ENCODE data around the gene GGPS1. TPM values are rescaled to one million over a fixed set of nuclear protein-coding genes. Genes with fewer than 3 reads are reported as not detected.

GGPS1 gene
- total RNA-seq, 1 experiment from 2014 or later, result 17.4 TPM

DNA sequence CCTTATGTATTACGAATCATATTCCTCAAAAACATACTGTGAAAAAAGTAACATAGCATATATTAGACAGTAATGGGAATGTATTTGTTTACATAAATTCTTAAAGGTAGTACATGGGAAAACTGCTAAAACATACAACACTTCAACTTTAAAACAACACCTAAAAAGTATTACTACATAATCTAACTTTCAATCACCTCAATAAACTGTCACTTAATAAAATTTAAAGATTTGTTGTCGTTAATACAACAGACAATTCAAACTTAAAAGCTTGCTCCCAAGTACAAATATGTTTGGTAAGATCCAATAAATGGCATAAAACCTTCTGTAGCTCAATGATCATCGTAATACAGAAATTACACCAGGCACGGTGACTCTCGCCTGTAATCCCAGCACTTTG, 4.1 kb upstream of the GGPS1 start:
- Histone ChIP-seq H3K36me3 (ENCODE audit: low read depth, low read length) (0 out of 2 replicates have a peak, but pooled peaks cover 3% of the 10 kb centered on the region), H3K4me2 (ENCODE audit: low read length) (no peak overlapping the region), H3K27me3 (ENCODE audit: low read length) (no peaks in the 10 kb centered on the region), H3K4me1 (ENCODE audit: insufficient read depth, low read length) (peaks cover 16% of the 10 kb centered on the region; the same call in 1 of the 2 replicates), H3K4me3 (ENCODE audit: low read length) (no peak overlapping the region; the same call in 1 of the 2 replicates), H3K27ac (ENCODE audit: low read length) (no peak overlapping the region), H4K20me1 (ENCODE audit: low read length) (peaks cover 13% of the 10 kb centered on the region), H2AFZ (ENCODE audit: low read length) (no peak overlapping the region), H3K79me2 (ENCODE audit: low read length) (peaks cover 83% of the 10 kb centered on the region), H3F3A (ENCODE audit: low read length, unreplicated experiment) (no peaks in the 10 kb centered on the region), H3K9ac (ENCODE audit: low read length) (no peak overlapping the region), H3K9me3 (ENCODE audit: low read length) (no peaks in the 10 kb centered on the region), H3K9me2 (replicated peaks; ENCODE audit: low read length) (no peaks in the 10 kb centered on the region)
- CTCF ChIA-PET, result no interaction called here
- BruUV-seq (replicated peaks), result no TSS peak
- TF ChIP-seq EZH2 (IDR thresholded peaks at IDR 0.05; ENCODE audit: low read length, unreplicated experiment), result no peak
- no peak for TF ChIP-seq EZH2phosphoT487 (IDR thresholded peaks at IDR 0.05; ENCODE audit: borderline replicate concordance, low read length)
- TF ChIP-seq, protein P1, sequence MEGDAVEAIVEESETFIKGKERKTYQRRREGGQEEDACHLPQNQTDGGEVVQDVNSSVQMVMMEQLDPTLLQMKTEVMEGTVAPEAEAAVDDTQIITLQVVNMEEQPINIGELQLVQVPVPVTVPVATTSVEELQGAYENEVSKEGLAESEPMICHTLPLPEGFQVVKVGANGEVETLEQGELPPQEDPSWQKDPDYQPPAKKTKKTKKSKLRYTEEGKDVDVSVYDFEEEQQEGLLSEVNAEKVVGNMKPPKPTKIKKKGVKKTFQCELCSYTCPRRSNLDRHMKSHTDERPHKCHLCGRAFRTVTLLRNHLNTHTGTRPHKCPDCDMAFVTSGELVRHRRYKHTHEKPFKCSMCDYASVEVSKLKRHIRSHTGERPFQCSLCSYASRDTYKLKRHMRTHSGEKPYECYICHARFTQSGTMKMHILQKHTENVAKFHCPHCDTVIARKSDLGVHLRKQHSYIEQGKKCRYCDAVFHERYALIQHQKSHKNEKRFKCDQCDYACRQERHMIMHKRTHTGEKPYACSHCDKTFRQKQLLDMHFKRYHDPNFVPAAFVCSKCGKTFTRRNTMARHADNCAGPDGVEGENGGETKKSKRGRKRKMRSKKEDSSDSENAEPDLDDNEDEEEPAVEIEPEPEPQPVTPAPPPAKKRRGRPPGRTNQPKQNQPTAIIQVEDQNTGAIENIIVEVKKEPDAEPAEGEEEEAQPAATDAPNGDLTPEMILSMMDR (conservative IDR thresholded peaks at IDR 0.05; ENCODE audit: low read depth, low read length), result no peak
- DNase-seq (no peak), ATAC-seq (no peak)
- POLR2A ChIA-PET (ENCODE audit: unreplicated experiment), result no interaction called here
- intact Hi-C loops (cut with micrococcal nuclease), result no loop called here

DNA sequence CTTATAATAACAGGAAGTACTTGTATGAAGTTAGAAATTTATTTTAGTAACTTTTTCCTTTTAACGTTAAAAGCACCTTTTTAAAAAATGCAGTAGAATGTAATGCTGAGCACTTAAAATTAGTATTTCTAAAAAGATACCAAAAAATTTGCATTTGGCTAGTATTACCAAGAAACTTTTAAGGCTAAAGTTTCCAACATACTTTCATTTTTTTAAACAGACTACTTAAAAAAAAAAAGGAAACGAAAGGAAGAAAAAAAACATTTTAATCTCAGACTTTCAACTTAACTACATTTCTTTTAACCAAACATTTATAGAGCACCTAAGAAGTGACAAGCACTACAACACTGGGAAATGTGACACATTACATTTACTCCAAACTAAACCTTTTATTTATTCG, 3.2 kb upstream of the GGPS1 start:
- CTCF ChIA-PET, result no interaction called here
- intact Hi-C loops (cut with micrococcal nuclease), result no loop called here

DNA sequence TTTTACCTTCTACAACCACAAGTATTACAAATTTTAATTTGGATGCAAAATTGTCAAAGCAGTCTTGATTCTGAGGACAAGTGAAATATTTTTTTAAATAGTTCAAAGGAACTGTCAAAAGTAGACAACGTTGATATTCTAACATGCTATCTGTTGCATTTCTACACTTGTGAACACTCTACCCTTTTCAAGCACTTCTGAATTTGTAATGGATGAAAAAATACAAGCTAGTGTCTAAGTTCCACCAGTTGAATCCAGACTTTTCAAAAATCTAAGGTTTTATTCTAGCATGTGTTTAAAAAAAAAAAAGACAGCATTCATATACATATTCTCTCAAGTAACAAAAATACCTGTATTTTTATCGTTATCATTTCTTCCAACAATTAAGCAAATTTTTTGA, 2.5 kb upstream of the GGPS1 start:
- Histone ChIP-seq H3K9me3 (ENCODE audit: low read length) (no peaks in the 10 kb centered on the region), H3K36me3 (ENCODE audit: low read depth, low read length) (0 out of 2 replicates have a peak, but pooled peaks cover under 1% of the 10 kb centered on the region), H3K79me2 (ENCODE audit: low read length) (peaks cover 87% of the 10 kb centered on the region), H3K27ac (ENCODE audit: low read length) (no peak overlapping the region), H3K9ac (ENCODE audit: low read length) (peak overlapping the region; percentile 86; the same call in 1 of the 2 replicates), H2AFZ (ENCODE audit: low read length) (no peak overlapping the region), H3K4me2 (ENCODE audit: low read length) (peak overlapping the region; percentile 91), H3K4me3 (ENCODE audit: low read length) (peak overlapping the region; percentile 97), H3K27me3 (ENCODE audit: low read length) (no peaks in the 10 kb centered on the region), H3K4me1 (ENCODE audit: insufficient read depth, low read length) (peaks cover 16% of the 10 kb centered on the region; the same call in 1 of the 2 replicates), H3K9me2 (replicated peaks; ENCODE audit: low read length) (no peaks in the 10 kb centered on the region), H3F3A (ENCODE audit: low read length, unreplicated experiment) (no peaks in the 10 kb centered on the region), H4K20me1 (ENCODE audit: low read length) (peaks cover 13% of the 10 kb centered on the region)
- intact Hi-C loops (cut with micrococcal nuclease), result no loop called here
- DNase-seq, result no peak
- TF ChIP-seq EZH2phosphoT487 (IDR thresholded peaks at IDR 0.05; ENCODE audit: borderline replicate concordance, low read length) (no peak), EZH2 (IDR thresholded peaks at IDR 0.05; ENCODE audit: low read length, unreplicated experiment) (no peak)
- TF ChIP-seq, protein P1 (conservative IDR thresholded peaks at IDR 0.05; ENCODE audit: low read depth, low read length), result no peak
- BruUV-seq (replicated peaks), result no TSS peak
- ATAC-seq, result no peak
- POLR2A ChIA-PET (ENCODE audit: unreplicated experiment), result interaction anchor here (0.6 kb wide), 1 partner anchor 16 kb away, joined by 3 read pairs; no protein-coding TSS in a partner anchor
- CTCF ChIA-PET, result interaction anchor here (0.7 kb wide), 1 partner anchor 89 kb away, joined by 5 read pairs; no protein-coding TSS in a partner anchor

More for the DNA sequence above, 3.2 kb upstream of the GGPS1 start:
- Histone ChIP-seq H3K36me3 (ENCODE audit: low read depth, low read length) (0 out of 2 replicates have a peak, but pooled peaks cover 3% of the 10 kb centered on the region), H3K9me3 (ENCODE audit: low read length) (no peaks in the 10 kb centered on the region), H3K27ac (ENCODE audit: low read length) (no peak overlapping the region), H3K9ac (ENCODE audit: low read length) (peak overlapping the region; percentile 86; the same call in 1 of the 2 replicates), H4K20me1 (ENCODE audit: low read length) (peaks cover 13% of the 10 kb centered on the region), H2AFZ (ENCODE audit: low read length) (no peak overlapping the region), H3K79me2 (ENCODE audit: low read length) (peaks cover 87% of the 10 kb centered on the region), H3K4me1 (ENCODE audit: insufficient read depth, low read length) (peaks cover 16% of the 10 kb centered on the region; the same call in 1 of the 2 replicates), H3K27me3 (ENCODE audit: low read length) (no peaks in the 10 kb centered on the region), H3F3A (ENCODE audit: low read length, unreplicated experiment) (no peaks in the 10 kb centered on the region), H3K4me3 (ENCODE audit: low read length) (peak overlapping the region; percentile 97), H3K9me2 (replicated peaks; ENCODE audit: low read length) (no peaks in the 10 kb centered on the region), H3K4me2 (ENCODE audit: low read length) (peak overlapping the region; percentile 91)
- no TSS peak for BruUV-seq (replicated peaks)
- ATAC-seq (no peak), DNase-seq (no peak)
- POLR2A ChIA-PET (ENCODE audit: unreplicated experiment), result no interaction called here
- TF ChIP-seq, protein P1 (conservative IDR thresholded peaks at IDR 0.05; ENCODE audit: low read depth, low read length), result no peak
